MM.1S (cell line): ENCODE results near the gene ZNF608.

Source experiments
- CTCF ChIP-seq: fragments of 300-600 bp; sonication (generic); IDR thresholded peaks from 2 replicates; pipeline ENCODE4 v1.5.1; 2016; ENCODE audit warnings: antibody characterized with exemption, low read length, mixed read lengths
- EZH2 ChIP-seq: fragments of 300-600 bp; sonication (generic); optimal IDR thresholded peaks from 2 replicates; pipeline ENCODE3; 2017; ENCODE audit warnings: low read depth, mild to moderate bottlenecking, antibody characterized with exemption, low read length, mixed read lengths
- EZH2phosphoT487 ChIP-seq: fragments of 300-600 bp; sonication (generic); IDR thresholded peaks from 2 replicates; pipeline ENCODE4 v1.6.1; 2018; ENCODE audit warnings: antibody characterized with exemption, low read length

- no peak for TF ChIP-seq EZH2phosphoT487
- no peak for TF ChIP-seq CTCF
- no peak for TF ChIP-seq EZH2
These were observed 4.6 kb upstream of the ZNF608 start for GRCh38 chr5:124751031-124751430.
